ENCODE measurements around the gene ZNF776.
"Not testable (repeated sequence)": the region's sequence is repeated elsewhere in the genome, so short reads cannot be mapped to it uniquely, and the experiment has no call there.

ZNF776 gene

DNA sequence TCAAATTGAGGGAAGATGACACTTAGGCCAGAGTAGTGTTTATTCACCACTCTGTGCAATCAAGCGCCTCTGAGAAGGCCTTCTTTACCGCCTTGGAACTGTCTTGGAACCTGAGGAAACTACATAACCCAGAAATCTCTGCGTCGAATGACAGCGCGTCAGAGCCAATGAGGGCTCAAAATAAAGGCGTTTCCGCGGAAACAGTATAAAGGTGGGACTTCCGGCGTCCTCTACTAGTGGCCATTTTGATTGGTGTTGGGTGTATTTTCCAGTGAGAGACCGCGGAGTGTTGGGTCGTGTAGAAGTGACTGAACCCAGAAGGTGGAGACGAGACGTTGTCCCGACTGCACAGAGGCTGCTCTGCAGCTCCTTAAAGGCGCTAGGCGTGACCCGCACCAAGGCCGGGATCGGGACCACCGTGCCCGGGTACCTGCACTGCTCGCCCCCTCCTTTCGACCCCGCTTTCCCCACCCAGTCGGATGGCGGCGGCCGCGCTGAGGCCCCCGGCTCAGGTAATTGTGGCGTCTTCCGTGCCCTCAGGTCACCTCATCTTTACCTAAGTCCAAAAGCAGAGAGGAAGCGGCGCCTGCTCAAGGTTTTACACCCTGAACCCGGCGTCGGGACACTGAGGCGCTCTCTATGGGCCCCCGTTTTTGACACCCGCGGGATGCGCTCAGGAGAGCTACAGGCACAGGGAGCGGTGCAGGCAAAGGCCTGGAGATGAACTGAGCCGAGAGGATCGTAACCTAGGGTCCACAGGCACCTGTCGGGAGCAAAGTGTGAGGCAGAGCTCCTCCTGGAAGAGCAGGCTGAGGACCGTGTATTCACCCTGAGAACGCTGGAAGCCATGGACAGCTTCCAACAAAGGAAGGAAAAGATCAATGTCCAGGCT is at the start of gene ZNF776:
Gene ZNF776 (plus strand): TSS at position 236 of the 892 bp plus-strand sequence. CDS start 244 bp downstream, at position 480.
- peak; percentile 78 for DNase-seq

- DNase-seq: no peak
Measured at GRCh38 chr19:57701625-57702024, 45.0 kb upstream of the ZNF776 start.

DNA sequence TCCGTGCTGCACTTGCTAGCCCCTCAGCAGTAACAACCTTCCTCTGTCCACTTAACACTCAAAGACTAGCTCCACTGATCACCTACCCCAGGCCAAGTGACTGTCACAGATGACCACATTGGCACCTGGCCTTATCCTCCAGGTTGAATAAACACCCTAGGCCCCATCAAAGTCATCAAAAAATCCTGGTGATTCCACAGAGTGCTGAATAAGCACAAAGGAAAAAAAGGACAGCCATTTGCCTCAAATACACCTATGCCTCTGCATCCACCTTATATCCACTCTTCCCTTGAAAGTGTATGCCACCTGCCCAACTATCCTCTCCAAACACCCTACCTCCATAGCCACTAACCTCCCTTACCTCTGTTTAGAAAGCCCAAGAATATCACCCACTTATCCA is 40.3 kb upstream of the ZNF776 start:
- DNase-seq: no peak

DNA sequence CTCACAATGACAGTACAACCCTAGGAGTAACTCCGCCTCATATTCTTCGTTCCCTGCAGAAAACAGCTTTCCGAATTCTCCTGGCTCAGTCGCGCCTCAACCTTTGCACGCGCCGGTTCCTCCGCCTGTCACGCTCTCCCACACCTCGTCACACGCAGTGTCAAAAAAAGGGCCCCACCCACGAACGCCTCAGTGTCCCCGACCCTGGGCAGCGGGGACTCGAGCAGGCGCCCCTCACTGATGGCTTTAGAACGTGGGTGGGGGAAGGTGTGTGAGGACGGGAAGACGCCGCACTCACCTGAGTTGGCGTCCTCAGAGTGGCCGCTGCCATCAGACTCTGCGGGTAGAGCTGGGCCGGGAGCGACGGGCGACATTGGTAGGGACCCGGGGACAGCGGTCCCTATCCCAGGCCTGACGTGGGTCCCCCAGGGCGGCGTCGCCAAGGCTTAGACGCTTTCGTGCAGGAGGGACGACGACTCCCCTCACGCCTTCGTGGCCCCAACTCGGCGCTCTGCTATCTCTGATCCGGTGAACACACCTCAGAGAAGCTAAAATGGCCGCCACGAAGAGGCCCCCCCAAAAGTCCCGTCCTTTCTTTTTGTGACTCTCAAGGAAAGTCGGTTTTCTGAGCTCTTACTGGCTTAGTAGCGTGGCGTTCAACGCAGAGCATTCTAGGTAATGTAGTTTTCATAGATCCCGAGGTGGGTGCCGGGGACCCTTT is 37.8 kb upstream of the ZNF776 start, which contains the start of gene ZNF154:
Gene ZNF154 (minus strand): TSS at position 564 of the 721 bp plus-strand sequence. CDS start 233 bp downstream, at position 331.
- DNase-seq: no peak

GRCh38 chr19:57709616-57710015 is 37.0 kb upstream of the ZNF776 start:
- DNase-seq: no peak

- DNase-seq: no peak
Measured at GRCh38 chr19:57712222-57712621, 34.4 kb upstream of the ZNF776 start.

DNA sequence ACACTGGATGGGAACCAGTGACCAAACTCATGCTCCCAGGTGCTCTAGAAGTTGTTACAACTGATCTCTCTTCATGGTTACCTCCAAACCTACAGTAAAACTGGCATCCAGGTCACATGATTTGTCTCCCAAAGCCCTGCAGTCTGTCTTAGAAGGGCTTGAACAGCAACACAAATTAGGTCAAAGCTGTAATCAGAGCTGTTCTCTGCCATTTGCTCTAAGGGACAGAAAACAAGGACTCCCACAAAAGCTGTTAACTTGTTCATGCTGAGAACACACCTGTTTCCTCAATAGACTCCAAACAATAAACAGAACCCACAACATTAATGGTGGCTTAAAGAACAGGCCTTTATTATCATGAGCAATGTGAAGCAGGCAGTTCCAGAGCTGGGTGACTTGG is 27.2 kb upstream of the ZNF776 start:
- DNase-seq: no peak

DNA sequence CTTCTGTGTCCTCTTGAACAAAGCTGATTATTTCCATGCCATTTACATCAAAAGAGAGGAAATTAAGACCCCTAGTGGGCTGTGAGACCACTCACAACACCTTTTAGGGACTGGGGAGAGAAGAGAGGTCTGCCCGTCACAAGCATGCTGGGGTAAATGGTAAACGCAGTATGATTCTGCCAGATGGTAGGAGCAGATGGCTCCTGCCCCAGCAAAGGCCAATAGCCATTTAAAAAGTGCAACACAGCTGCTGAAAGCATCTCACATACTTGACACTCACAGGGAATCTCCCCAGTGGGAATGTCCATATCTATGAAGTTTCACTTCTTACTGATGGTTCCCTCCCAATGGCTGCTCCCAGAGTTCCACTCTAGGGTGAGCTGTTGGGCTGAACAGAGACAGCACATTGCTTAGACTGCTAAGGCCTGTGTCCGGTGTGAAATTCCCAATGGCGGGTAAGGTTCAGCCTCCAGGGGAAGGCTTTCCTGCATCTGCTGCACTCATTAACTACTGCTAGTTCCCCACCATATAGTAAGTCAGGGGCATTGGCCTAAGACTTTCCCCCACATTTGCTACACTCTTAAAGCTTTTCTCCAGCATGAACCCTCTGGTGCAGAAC is 26.6 kb upstream of the ZNF776 start:
- DNase-seq: no peak

- DNase-seq: no peak
Measured at GRCh38 chr19:57720878-57721277, 25.7 kb upstream of the ZNF776 start.

DNA sequence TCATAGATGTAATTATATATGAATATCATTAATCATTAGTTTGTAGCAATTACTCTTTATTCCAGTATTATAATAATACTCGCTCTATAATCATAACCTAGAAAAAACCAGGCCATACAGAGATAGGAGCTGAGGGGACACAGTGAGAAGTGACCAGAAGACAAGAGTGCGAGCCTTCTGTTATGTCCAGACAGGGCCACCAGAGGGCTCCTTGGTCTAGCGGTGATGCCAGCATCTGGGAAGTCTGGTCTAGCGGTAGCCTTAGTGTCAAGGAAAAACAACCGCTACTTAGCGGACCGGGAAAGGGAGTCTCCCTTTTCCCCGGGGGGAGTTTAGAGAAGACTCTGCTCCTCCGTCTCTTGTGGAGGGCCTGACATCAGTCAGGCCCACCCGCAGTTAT is 8.3 kb upstream of the ZNF776 start:
- not testable (repeated sequence) for DNase-seq

DNA sequence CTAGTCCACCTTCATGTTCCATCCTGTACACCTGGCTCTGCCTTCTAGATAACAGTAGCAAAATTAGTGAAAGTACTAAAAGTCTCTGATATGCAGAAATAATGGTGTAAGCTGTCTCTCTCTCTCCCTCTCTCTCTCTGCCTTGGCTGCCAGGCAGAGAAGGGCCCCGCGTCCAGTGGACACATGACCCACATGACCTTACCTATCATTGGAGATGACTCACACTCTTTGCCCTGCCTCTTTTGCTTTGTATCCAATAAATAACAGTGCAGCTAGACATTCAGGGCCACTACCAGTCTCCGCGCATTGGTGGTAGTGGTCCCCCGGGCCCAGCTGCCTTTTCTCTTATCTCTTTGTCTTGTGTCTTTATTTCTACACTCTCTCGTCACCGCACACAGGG is 7.8 kb upstream of the ZNF776 start:
- DNase-seq: not testable (repeated sequence)

- no peak for DNase-seq
Measured at GRCh38 chr19:57747472-57747807, 825 bp downstream of the ZNF776 start.

DNA sequence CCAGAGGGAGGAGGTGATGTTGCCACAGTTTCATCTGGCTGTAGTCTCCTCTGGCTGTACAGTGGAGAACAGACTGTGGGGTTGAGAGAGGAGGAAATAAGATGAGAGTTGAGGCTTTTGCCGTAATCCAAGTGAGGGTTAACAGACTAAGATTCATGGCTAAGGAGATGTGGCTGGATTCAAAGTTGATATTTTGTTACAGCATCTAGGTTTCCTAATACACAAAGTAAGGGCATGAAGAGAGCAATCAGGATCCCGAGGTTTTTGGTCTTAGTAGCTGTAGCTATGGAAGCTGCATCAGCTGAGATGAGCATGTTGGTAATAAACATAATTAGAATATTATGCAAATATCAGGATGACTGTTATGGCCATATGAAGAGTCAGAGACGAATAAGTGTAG is 1.4 kb downstream of the ZNF776 start:
- DNase-seq: no peak

DNA sequence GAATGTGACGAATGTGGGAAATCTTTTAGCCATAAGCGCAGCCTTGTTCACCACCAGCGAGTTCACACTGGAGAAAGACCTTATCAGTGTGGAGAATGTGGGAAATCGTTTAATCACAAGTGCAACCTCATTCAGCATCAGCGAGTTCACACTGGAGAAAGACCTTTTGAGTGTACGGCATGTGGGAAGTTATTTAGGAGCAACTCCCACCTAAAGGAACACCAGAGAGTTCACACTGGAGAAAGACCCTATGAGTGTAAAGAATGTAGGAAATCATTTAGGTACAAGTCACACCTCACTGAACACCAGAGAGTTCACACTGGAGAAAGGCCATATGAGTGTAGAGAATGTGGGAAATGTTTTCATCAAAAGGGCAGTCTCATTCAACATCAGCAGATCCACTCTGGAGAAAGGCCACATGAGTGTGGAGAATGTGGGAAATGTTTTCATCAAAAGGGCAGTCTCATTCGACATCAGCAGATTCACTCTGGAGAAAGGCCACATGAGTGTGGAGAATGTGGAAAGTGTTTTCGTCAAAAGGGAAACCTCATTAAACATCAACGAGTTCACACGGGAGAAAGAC is 7.6 kb downstream of the ZNF776 start:
- no peak for DNase-seq

DNA sequence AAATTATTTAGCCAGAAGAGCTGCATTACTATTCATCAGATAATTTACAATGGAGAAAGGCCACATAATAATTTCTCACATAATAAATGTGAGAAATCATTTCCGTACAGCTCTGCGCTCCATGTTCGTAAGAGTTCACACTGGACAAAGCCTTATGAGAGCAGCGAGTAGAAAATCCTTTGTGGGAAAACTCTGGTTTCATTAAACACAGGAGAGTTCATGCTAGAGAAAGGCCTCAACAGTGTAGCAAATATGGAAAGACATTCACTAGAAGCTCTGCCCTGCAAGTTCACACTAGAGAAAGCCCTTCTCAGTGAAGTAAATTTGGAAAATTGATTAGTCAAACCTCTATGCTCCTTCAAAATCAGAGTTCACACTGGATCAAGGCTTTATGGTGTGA is 8.4 kb downstream of the ZNF776 start:
- no peak for DNase-seq

DNA sequence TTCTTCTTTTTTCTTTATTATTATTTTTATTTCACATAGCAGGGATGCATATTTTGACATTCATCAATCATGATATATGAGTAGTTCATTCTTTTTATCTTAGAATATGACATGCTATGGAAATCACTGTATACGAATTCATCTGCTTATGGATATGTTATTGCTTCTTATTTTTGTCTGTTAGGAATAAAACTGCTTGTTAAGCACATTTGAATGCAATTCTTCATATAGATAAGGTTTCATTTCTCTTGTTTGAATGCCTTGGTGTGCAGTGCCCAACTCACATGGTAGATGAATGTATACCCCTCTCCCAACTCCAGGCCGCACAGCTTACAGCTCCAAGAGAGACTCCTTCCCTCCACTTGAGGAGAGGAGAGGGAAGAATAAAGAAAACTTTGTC is 11.3 kb downstream of the ZNF776 start:
- no peak for DNase-seq

- DNase-seq: no peak
Measured at GRCh38 chr19:57759096-57759495, 12.5 kb downstream of the ZNF776 start.

GRCh38 chr19:57769345-57770131 is 22.9 kb downstream of the ZNF776 start, which contains the start of gene ZNF586:
Gene ZNF586, plus strand, starts transcription at chr19:57769676. Its CDS starts 167 bp downstream, at chr19:57769843.
- no peak for DNase-seq

DNA sequence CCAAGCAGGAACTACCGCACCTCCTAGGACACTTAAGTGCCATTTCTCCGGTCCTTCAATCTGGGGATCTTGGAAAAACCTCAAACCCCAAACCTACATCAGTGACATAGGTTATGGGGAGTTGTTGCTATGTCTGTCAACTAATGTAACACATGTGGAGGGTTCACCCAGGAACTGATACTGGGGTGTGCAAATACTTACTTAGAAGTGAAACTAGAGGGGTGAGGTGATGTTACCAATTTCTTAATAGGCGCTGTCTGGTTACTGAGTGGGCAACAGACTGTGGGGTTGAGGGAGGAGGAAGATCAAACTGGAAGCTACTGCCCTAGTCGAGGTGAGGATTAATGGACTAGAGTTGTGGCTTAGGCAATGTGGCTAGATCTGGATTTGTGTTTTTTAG is 24.8 kb downstream of the ZNF776 start:
- no peak for DNase-seq

DNA sequence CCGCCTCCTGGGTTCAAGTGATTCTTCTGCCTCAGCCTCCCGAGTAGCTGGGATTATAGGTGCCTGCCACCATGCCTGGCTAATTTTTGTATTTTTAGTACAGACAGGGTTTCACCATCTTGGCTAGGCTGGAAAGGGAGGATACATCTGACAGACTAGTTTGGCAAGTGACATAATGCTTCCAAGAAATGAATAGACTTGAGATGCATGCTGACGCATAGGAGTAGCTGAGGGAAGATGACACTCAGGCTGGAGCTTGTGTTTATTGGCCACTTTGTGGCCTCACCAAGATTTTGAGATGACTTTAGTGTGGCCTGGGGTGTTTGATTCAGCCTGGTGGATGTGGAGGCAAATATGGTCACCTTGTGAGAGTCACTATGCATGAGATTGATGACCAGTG is 26.9 kb downstream of the ZNF776 start:
- DNase-seq: no peak

GRCh38 chr19:57776764-57777296 is 30.2 kb downstream of the ZNF776 start:
- no peak for DNase-seq

- DNase-seq: no peak
Measured at GRCh38 chr19:57778336-57778735, 31.7 kb downstream of the ZNF776 start.
